NT2/D1 (cell line): Measurements from ENCODE around the gene TUBB4B.

Experiments used
- SUZ12 ChIP-seq: IDR thresholded peaks from 2 replicates; pipeline ENCODE4 v1.6.1; 2011; ENCODE audit not compliant: insufficient read length, insufficient read depth; ENCODE audit errors: extremely low read depth
- YY1 ChIP-seq: IDR thresholded peaks from 2 replicates; pipeline ENCODE4 v1.6.1; 2011; ENCODE audit not compliant: insufficient read length, insufficient read depth
- ZNF274 ChIP-seq: IDR thresholded peaks from 2 replicates; pipeline ENCODE4 v1.6.1; 2011; ENCODE audit warnings: mild to moderate bottlenecking, low read depth, low read length

DNA sequence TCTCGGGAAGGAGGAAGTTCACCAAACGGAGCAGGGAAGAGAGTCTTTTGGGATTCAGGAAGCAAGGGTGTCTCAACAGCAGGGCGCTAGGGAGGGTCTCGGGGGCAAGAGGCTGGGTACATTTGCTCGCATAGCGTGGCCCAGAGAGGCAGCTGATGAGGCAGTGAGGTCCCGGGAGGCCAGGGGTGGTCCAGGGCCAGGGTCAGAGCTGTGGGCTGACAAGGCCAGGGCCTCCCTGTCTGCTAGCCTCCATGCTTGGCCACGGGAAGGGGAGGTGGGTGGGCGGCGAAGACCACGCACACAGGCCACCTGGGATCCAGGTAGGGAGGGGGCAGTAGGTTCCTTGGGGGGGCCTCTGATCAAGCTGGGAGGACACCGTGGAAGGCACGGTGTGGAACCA lies 29.6 kb upstream of the TUBB4B start:
- TF ChIP-seq YY1 (no peak), ZNF274 (no peak), SUZ12 (no peak)
